OCI-M1 (cell line): ENCODE measurements around the gene KLHL4.
"Not testable (repeated sequence)": the region's sequence is repeated elsewhere in the genome, so short reads cannot be mapped to it uniquely, and the experiment has no call there.

Experiments used
- DNase-seq: peaks from one replicate; lab custom pipeline; 2025; lab: John Stamatoyannopoulos, UW

The KLHL4 gene

GRCh38 chrX:87517571-87518141 lies at the start of gene KLHL4:
Gene KLHL4 (plus strand): TSS chrX:87517802. CDS start chrX:87517894, 92 bp downstream.
- DNase-seq = peak; percentile 85

GRCh38 chrX:87468941-87469340 lies 48.7 kb upstream of the KLHL4 start:
- peak; percentile 86 for DNase-seq

DNA sequence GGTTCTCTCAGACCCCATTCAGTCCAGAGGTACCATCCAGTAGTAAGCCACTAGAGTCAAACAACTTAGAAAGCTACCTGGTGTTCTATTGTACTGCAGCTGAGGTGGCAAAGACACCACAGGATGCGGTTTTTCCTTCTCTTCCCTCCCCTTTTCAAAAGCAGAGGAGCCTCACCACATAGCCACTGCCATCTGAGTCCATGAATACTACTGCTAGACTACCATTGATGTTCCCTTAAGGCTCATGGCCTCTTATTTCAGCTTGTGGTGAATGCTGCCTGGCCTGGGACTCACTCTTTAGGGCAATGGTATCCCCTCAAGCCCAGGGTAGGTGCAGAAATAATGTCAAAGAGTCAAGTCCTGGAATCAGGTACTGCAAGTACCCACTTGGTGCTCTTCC lies 41.8 kb upstream of the KLHL4 start:
- no peak for DNase-seq

DNA sequence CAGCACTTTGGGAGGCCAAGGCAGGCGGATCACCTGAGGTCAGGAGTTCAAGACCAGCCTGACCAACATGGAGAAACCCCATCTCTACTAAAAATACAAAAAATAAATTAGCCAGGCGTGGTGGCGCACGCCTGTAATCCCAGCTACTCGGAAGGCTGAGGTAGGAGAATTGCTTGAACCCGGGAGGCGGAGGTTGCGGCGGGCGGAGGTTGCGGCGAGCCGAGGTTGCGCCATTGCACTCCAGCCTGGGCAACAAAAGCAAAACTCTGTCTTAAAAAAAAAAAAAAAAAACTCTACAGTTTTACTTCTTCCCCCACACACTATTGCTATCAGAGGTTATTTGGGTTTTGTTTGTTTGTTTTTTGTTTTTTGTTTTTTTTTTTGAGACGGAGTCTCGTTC lies 38.9 kb upstream of the KLHL4 start:
- not testable (repeated sequence) for DNase-seq

- no peak for DNase-seq
Observed at GRCh38 chrX:87489071-87489470, 28.5 kb upstream of the KLHL4 start.

DNA sequence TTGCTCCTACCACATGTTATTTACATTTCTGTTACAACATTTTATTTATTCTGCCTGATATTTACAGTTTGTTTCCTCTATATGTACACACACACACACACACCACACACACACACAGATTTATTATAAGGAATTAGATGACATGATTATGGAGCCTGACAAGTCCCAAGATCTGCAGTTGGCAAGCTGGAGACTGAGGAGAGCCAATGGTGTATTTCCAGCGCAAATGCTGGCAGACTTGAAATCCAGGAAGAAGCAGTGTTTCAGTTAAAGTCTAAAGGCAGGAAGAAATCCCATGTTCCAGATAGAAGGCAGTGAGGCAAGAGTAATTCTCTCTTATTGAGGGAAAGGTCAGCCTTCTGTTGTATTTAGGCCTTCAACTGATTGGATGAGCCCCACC lies 1.8 kb upstream of the KLHL4 start:
- no peak for DNase-seq

DNA sequence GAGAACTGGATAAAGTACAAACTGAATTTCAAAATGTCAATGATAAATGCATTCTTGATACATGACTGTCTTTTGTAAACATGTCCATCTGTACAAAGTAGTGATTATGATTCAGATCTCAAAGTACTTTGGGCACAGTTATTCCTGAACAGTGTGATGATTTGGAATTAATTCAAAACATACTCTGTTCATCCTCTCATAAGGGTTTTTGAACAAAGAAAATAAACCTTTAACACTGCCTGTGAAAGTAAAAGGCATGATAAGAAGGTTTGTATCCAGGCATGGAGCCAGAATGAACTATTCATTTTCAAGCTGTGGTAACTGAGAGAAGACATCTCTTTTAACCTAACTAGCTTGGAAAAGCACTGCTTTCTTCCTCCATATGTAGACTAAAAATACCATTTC lies 883 bp upstream of the KLHL4 start:
- DNase-seq = peak; percentile 33

GRCh38 chrX:87518504-87518903 lies 902 bp downstream of the KLHL4 start:
- peak; percentile 42 for DNase-seq

DNA sequence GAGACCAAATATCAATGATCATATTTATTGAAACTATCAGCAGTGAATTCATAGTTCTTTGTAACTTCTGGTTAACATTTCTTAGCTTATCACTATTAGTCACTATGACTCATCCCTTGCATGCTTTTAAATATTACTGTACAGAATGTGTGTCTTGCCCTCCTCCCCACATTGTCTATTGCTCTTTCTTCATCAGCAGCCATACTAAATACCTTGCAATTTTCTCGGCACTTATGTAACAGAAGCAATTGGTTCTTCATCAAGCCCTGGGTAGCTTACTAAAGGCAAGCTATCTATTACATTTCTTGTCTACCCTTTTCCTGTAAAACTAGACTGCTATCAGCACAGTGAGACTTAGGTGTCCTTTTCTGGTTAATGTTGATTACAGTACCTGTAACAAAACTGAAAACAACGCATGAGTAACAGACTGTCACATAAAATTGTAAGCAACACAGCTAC lies 8.2 kb downstream of the KLHL4 start:
- DNase-seq = peak; percentile 3

- DNase-seq = no peak
Observed at GRCh38 chrX:87526281-87526680, 8.7 kb downstream of the KLHL4 start.

DNA sequence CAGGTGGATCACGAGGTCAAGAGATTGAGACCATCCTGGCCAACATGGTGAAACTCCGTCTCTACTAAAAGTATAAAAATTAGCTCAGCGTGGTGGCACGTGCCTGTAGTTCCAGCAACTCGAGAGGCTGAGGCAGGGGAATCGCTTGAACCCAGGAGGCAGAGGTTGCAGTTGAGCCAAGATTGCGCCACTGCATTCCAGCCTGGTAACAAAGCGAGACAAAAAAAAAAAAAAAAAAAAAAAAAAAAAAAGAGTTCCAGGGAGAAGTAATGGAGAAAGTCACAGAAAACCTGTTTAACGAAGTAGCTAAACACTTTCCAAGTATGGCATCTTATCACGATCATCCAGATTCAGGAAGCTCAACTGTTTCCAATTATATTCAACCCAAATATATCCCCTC lies 10.9 kb downstream of the KLHL4 start:
- peak; percentile 9 for DNase-seq

DNA sequence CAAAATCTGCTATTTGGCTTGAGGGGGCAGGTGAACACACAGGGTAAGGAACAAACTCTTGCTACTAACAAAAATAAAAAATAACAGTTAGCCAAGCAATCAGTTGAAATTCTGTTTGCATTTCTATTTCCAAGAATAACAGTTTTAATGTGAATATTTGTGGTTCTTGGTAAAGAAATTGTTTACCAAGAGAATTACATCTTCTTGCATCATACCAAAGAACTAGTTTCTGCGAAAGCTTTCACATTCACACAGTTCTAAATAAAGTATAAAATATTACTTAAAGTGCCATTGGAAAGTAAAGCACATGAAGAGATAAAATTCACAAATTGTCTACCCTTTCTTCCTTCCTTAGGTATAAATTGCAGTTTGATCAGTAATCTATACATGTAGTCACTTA lies 54.4 kb downstream of the KLHL4 start:
- peak; percentile 83 for DNase-seq

DNA sequence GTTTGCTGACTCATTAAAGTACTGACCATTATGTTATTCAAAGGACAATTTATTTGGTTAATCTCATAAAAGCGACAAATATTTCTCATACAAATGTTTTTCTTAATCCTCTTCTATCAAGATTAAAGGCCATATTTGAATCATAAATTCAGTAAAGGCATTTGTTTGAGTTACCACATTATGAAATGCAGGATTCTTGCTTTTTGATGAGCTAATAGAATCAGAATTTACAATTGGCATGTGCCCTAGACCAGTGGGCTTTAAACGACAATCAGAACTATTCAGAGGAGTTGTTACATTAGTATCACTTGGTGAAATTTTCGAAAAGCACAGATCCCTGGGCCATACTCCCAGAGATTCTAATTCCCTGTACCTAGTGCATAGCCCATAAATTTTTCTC lies 55.3 kb downstream of the KLHL4 start:
- DNase-seq = peak; percentile 10

DNA sequence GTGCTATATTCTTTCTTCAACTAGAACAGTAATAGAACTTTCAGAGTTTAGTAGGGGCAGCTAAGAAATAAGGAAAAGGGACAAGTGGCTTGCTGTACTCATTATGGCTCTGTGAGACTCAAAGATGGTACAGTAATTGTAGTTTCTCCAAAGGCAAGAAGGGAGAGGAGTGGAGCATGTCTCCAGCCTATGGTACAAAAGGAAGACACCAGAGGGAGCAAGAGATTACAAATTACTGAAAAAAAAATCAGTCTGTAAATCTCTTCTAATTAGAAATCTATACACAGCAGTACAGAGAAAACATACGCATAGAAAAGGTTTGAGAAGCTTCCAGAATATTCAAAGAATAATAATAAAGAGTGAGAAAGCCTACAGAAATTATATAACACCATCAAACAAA lies 61.4 kb downstream of the KLHL4 start:
- peak; percentile 54 for DNase-seq

- peak; percentile 66 for DNase-seq
Observed at GRCh38 chrX:87580862-87581261, 63.3 kb downstream of the KLHL4 start.

DNA sequence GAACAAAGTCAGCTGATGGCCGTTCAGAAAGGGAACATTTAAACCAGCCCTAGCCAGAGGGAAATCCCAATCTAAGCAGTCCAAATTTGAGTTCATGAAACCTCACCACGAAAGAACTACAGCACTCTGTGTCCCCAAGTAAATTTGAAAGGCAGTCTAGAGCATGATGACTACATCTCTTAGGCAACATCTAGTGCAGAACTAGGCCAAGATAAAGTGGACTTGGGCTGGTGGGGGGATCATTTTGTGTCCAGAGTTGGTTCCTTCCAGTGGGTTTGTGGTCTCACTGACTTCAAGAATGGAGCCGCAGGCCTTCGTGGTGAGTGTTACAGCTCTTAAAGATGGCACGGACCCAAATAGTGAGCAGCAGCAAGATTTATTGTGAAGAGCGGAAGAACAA lies 64.9 kb downstream of the KLHL4 start:
- peak; percentile 11 for DNase-seq

- DNase-seq = peak; percentile 57
Observed at GRCh38 chrX:87583679-87584078, 66.1 kb downstream of the KLHL4 start.

DNA sequence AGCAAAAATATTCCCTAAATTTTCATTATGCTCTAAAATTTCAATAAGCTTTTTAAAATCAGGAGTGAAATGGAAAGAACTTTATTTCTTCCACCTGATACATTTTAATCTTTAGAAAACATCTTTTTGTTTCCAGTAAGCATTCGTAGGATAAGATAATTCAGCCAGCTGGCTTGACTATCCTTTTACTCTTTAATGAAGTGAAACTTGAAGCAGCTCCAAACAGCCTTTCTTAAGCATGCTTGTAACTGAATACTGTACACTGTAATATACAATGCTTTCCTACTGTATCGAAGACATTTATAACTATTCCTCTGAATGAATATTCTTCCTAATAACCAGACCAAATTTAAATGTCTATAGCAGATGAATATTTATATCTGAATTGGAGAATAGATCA lies 98.8 kb downstream of the KLHL4 start:
- peak; percentile 6 for DNase-seq

DNA sequence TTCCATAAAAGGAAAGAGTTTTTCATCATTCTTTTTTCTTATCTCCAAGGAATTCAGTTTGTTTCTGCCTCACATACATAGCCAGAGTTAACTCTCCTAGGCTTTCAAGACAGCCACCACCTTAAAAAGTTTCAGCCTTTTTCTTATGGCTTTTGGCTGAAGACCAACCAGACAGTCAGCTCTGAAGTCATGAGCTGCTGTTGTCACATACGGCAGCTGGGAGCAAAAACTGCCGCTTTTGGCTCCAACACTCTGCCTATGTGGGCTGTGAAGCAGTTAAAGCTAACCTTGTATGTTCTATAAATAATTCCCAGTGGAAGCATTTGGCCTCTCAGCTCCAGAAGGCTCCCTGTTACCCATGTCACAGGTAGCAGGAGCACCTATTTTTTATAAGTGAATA lies 104.1 kb downstream of the KLHL4 start:
- DNase-seq = peak; percentile 27

DNA sequence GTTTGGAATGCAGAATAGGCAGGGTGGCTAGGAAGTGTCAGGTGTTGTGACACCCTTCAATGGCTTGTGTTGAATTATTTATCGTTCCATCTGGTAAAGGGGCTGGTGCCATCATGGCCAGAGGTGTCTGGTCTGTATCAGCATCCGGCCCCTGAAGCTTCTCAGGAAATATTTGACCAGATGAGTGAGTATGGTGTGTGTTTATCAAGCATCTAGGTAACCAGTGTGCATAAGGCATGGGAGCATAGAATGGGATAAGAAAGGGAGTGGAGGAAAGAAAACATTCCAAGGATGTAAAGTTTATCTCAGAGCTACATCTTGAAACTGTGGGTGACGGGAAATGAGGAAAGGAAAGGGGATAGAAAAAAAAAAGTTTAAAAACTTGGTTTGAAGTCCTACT lies 109.4 kb downstream of the KLHL4 start:
- no peak for DNase-seq

- DNase-seq = no peak
Observed at GRCh38 chrX:87634361-87634760, 116.8 kb downstream of the KLHL4 start.

GRCh38 chrX:87636533-87636932 lies 118.9 kb downstream of the KLHL4 start:
- DNase-seq = no peak

DNA sequence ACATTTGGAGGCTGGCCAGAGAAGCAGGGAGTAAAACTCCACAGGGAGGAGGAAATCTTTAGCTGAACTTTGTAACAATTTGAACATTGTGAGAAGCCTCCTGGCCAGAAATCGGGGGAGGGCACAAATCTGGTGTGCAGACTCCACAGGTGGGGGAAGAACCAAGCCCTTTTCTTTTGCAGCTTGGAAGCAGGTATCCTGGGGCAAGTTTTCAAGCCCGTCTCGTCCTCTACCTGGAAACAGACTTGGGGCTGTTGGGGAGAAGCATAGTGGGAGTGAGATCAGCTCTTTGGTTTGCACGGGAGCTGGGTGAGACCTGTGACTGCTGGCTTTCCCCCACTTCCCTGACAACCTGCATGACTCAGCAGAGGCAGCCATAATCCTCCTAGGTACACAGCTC lies 123.8 kb downstream of the KLHL4 start:
- not testable (repeated sequence) for DNase-seq

- DNase-seq = no peak
Observed at GRCh38 chrX:87661761-87662160, 144.2 kb downstream of the KLHL4 start.

DNA sequence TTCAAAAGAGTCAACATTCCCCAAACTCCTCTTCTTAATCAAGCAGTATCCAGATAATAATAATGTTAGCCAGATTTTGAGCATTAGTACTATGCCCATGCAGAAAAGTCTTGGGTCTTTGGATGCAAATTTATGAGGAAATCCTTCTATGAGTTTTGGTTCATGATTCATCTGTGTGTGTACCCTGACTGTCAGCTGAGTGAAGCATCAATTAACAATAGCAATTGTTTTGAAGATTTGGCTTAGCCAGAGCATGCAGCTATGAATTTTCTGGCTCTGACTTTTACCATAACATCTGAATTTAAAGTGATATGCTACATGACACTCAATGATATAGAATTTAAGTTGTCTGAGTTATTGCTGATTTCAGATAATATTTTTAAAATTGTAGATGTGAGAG lies 145.8 kb downstream of the KLHL4 start:
- no peak for DNase-seq
